Ovary (tissue), 9 donors: Measurements from ENCODE around the gene MTREX. TPM values are rescaled to one million over a fixed set of nuclear protein-coding genes. Genes with fewer than 3 reads are reported as not detected.

Experiments
- DNase-seq, 5 donors: peaks; one replicate each; pipeline ENCODE4 v3.0.0-alpha.2; 2019 to 2020
- H3K27ac ChIP-seq, 2 donors: fragments of 200-600 bp; one replicate each; pipeline versions ENCODE4 v1.5.1 to v1.8.0; 2019 to 2022
- H3K27me3 ChIP-seq: fragments of 200-600 bp; one replicate; pipeline ENCODE4 v1.8.0; 2022
- H3K36me3 ChIP-seq: fragments of 200-600 bp; sonication (generic); one replicate; pipeline ENCODE4 v1.5.1; 2019
- H3K4me1 ChIP-seq: one replicate; pipeline ENCODE4 v1.8.1; 2013; ENCODE audit warnings: mild to moderate bottlenecking, moderate library complexity; ENCODE audit not compliant: insufficient read depth
- H3K4me3 ChIP-seq: fragments of 200-600 bp; sonication (generic); one replicate; pipeline ENCODE4 v1.5.1; 2017
- H3K9me3 ChIP-seq, 2 donors: fragments of 200-600 bp in 1 of 2; sonication (generic) in 1 of 2; one replicate each; pipeline versions ENCODE4 v1.5.1 to v1.8.1; 2013 to 2019; ENCODE audit warnings: mild to moderate bottlenecking in 1 of 2, moderate library complexity in 1 of 2
- CTCF ChIP-seq, 3 donors: fragments of 450-650 bp in 2 of 3; fragments of 200-600 bp in 1 of 3; IDR thresholded peaks; one replicate each; pipeline versions ENCODE4 v1.5.1 to v1.8.0; 2016 to 2022; ENCODE audit warnings: antibody characterized with exemption in 3 of 3, mild to moderate bottlenecking in 1 of 3
- EP300 ChIP-seq: sonication (generic); formaldehyde crosslinking; IDR thresholded peaks from one replicate; pipeline ENCODE4 v1.6.1; 2017; ENCODE audit warnings: antibody characterized with exemption
- POLR2A ChIP-seq: fragments of 450-650 bp; IDR thresholded peaks from one replicate; pipeline ENCODE4 v1.6.1; 2017; ENCODE audit warnings: antibody characterized with exemption, mild to moderate bottlenecking, moderate library complexity
- WGBS, 3 donors: extraction: QIAGEN DNeasy Blood & Tissue Kit in 1 of 3; methylation state at CpG; one replicate each; pipeline versions ENCODE4 v1.1.5 to v1.1.7; 2013 to 2017; 5-methylcytosine and 5-hydroxymethylcytosine counted together
- intact Hi-C, 4 donors: fragments of 100-400 bp; cut with DNase I; formaldehyde crosslinking; loops; one replicate each; pipeline versions ENCODE4 v1.11.0 to v1.15.1; 2022 to 2023
- polyA plus RNA-seq, 2 donors: library from polyadenylated mRNA; stranded (reverse); fragments of 200-250 nt in 1 of 2; fragments of 350-450 nt in 1 of 2; fragmentation: Illumina TruSeq in 1 of 2; extraction: RNeasy Lipid Tissue Mini Kit (QIAGEN cat#74804) in 1 of 2; gene quantifications; one replicate each; pipeline ENCODE4 v1.2.3, GENCODE V29; 2013 to 2014
- total RNA-seq, 7 donors: library from RNA; depleted of rRNA in 2 of 7; stranded (reverse); fragments of >200 nt in 2 of 7; fragmentation: NEBNext Ultra II Directional in 3 of 7; extraction: Animal tissue kit (Norgen Biotek cat#: 25700) in 3 of 7; gene quantifications; one replicate each; pipeline versions ENCODE4 v1.1.0 to v1.2.4, GENCODE V29; 2016 to 2023
- donor health status: DM: no; HTN: no; CAD: no; lungs with moderate emphysema.
- donor health status: DM: no; HTN: no; CAD: no.
- donor health status: Bipolar disorder and iron deficiency.
- donor health status: DM: yes; HTN: yes; CAD: no.
- donor health status: DM: no; HTN: no; CAD: no.
- donor health status: DM: yes; HTN: yes; CAD: no.

MTREX gene
- total and polyA plus RNA-seq, 9 donors, result 24.3 to 65.3 (median 62.1) TPM

DNA sequence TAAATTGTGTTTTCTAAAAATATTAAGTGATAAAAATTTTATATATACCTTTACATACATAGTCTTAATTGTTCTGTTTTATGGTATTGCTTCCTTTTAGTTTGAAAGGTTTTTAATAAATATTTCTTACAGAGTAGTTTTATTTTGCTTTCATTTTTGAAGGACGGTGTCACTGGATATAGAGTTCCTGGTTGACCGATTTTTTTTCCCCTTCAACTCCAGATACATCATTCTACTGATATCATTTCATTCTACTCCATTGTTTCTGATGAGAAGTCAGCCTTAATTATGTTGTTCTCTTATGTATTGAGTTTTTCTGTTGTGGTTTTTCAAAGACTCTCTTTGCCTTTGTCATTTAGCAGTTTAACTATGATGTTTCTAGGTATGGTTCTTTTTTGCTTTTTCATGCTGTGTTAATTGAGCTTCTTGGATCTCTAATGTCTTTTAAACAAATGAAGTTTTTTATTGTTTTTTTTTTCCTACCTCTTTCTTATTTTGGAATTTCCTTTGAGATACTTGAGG, 30.4 kb downstream of the MTREX start:
- Histone ChIP-seq H3K4me1 (peaks cover 2% of the 10 kb centered on the region), H3K27me3 (no peaks in the 10 kb centered on the region), H3K27ac (no peak overlapping the region), H3K9me3 (no peaks in the 10 kb centered on the region), H3K4me3 (no peak overlapping the region), H3K36me3 (no peaks in the 10 kb centered on the region)
- 75 to 87% (median 78%) methylated on average over 2 of the region's 2 CpGs for whole genome bisulfite sequencing, 3 donors
- intact Hi-C loops, result no loop called here
- no peak for DNase-seq
- no peak for TF ChIP-seq POLR2A
- TF ChIP-seq EP300, result no peak
- no peak for TF ChIP-seq CTCF (IDR thresholded peaks at IDR 0.05)

- no peak overlapping the region for H3K4me3 ChIP-seq
- no peak for TF ChIP-seq POLR2A
- no peak for TF ChIP-seq EP300
- TF ChIP-seq CTCF (IDR thresholded peaks at IDR 0.05), result no peak
- no peaks in the 10 kb centered on the region for H3K36me3 ChIP-seq
- DNase-seq, result no peak
- 93 to 97% (median 95%) methylated on average over 5 of the region's 5 CpGs for WGBS, 3 donors
- H3K27ac ChIP-seq, result no peak overlapping the region
- peaks cover 2% of the 10 kb centered on the region for H3K4me1 ChIP-seq
- no peaks in the 10 kb centered on the region for H3K27me3 ChIP-seq
- intact Hi-C loops, result no loop called here
- no peaks in the 10 kb centered on the region for H3K9me3 ChIP-seq
These were observed 31.0 kb downstream of the MTREX start for GRCh38 chr5:55338810-55339243.

DNA sequence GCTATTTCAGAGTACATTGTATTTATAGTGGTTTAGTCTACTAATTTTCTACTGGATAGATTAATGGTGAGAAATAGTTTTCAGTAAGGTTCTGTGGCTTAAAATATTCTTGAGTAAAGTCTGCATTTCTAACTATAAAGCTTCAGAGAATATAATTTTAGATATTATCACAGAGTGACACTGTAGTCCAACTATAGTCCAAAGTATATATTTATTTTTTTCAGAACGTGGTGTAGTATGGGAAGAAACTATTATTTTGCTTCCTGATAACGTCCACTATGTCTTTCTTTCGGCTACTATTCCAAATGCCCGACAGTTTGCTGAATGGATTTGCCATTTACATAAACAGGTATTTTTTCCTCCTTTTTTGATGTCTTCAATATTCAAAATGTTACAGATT, 35.3 kb downstream of the MTREX start:
- Histone ChIP-seq H3K9me3 (no peaks in the 10 kb centered on the region), H3K36me3 (no peaks in the 10 kb centered on the region), H3K27ac (no peak overlapping the region), H3K27me3 (no peaks in the 10 kb centered on the region), H3K4me3 (no peak overlapping the region), H3K4me1 (peaks cover 2% of the 10 kb centered on the region)
- DNase-seq, result no peak
- intact Hi-C loops, result loop anchor here (5.0 to 10.0 kb wide), 2 partner anchors 349 to 352 kb away; no protein-coding TSS in a partner anchor
- 79 to 87% (median 87%) methylated on average over 4 of the region's 4 CpGs for WGBS, 3 donors
- TF ChIP-seq EP300, result no peak
- no peak for TF ChIP-seq CTCF (IDR thresholded peaks at IDR 0.05)
- TF ChIP-seq POLR2A, result no peak

GRCh38 chr5:55343609-55344008, 35.8 kb downstream of the MTREX start:
- 87 to 94% (median 90%) methylated on average over 1 of the region's 1 CpG for WGBS, 3 donors
- DNase-seq, result no peak
- Histone ChIP-seq H3K27ac (no peak overlapping the region), H3K4me1 (peaks cover 2% of the 10 kb centered on the region), H3K9me3 (no peaks in the 10 kb centered on the region), H3K27me3 (no peaks in the 10 kb centered on the region), H3K36me3 (no peaks in the 10 kb centered on the region), H3K4me3 (no peak overlapping the region)
- intact Hi-C loops, result loop anchor here (5.0 to 10.0 kb wide), 2 partner anchors 349 to 351 kb away; no protein-coding TSS in a partner anchor
- TF ChIP-seq EP300 (no peak), CTCF (IDR thresholded peaks at IDR 0.05) (no peak), POLR2A (no peak)
